Measurements from ENCODE around the gene SMC6.

Gene SMC6, protein sequence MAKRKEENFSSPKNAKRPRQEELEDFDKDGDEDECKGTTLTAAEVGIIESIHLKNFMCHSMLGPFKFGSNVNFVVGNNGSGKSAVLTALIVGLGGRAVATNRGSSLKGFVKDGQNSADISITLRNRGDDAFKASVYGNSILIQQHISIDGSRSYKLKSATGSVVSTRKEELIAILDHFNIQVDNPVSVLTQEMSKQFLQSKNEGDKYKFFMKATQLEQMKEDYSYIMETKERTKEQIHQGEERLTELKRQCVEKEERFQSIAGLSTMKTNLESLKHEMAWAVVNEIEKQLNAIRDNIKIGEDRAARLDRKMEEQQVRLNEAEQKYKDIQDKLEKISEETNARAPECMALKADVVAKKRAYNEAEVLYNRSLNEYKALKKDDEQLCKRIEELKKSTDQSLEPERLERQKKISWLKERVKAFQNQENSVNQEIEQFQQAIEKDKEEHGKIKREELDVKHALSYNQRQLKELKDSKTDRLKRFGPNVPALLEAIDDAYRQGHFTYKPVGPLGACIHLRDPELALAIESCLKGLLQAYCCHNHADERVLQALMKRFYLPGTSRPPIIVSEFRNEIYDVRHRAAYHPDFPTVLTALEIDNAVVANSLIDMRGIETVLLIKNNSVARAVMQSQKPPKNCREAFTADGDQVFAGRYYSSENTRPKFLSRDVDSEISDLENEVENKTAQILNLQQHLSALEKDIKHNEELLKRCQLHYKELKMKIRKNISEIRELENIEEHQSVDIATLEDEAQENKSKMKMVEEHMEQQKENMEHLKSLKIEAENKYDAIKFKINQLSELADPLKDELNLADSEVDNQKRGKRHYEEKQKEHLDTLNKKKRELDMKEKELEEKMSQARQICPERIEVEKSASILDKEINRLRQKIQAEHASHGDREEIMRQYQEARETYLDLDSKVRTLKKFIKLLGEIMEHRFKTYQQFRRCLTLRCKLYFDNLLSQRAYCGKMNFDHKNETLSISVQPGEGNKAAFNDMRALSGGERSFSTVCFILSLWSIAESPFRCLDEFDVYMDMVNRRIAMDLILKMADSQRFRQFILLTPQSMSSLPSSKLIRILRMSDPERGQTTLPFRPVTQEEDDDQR

DNA sequence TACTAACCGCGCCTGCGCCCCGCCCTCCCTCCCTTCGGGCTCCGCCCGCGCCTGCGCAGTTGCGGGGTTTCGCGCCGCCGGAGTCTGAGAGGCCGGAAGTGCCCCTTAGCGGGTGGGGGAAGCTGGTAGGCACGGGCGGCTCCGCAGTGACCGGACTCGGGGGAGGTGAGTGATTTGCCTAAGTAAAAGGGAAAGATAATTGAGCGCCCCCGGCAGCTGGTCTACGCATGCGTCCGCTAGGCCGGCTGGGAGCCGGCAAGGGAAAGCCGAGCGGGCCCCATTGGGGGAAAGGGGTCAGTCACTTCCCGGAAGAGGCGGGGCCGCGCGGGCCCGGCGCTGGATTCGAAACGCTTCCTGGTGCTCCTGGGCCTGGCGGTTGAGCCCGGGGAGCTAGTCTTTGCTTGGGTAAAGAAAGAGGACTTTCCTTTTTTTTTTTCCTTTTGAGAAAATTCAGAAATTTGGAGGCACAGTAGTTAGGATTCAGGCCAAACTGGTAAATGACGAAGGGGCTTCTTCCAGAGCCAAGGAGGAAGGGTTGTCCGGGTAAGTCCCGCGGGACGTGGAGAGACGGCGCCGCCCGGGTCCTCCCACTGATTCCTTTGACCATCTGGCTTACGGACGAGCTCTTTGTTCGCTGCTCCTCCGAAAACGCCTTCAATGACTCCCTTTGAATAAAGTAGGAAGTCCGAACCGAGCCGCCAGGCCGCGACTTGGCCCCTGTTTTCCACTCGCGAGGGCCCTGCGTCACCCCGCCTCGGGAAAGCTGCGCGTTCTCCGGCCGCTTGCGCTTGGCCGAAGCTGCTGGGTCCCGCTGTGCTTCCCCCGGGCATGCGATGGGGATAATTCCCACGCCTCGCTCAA is at the start of gene SMC6, which contains the start of gene GEN1:
Gene SMC6 (minus strand): TSS at position 8 of the 861 bp plus-strand sequence. CDS start 7,864 bp downstream, outside the sequence.
Gene GEN1 (plus strand): TSS at position 336 of the 861 bp plus-strand sequence. CDS start 5,806 bp downstream, outside the sequence.
- DNase-seq = peak; percentile 91
- CTCF ChIA-PET = interaction anchor here (1.7 kb wide), 1 partner anchor 34 kb away, joined by 7 read pairs; no protein-coding TSS in a partner anchor
- Mint-ChIP-seq H3K4me1 (peaks cover 61% of the 10 kb centered on the region), H3K27ac (peak within 1 kb of the TSS; percentile 97), H3K27me3 (no peaks in the 10 kb centered on the region), H3K4me3 (peak within 1 kb of the TSS; percentile 82), H3K36me3 (peaks cover 9% of the 10 kb centered on the region), H3K9me3 (no peaks in the 10 kb centered on the region)

DNA sequence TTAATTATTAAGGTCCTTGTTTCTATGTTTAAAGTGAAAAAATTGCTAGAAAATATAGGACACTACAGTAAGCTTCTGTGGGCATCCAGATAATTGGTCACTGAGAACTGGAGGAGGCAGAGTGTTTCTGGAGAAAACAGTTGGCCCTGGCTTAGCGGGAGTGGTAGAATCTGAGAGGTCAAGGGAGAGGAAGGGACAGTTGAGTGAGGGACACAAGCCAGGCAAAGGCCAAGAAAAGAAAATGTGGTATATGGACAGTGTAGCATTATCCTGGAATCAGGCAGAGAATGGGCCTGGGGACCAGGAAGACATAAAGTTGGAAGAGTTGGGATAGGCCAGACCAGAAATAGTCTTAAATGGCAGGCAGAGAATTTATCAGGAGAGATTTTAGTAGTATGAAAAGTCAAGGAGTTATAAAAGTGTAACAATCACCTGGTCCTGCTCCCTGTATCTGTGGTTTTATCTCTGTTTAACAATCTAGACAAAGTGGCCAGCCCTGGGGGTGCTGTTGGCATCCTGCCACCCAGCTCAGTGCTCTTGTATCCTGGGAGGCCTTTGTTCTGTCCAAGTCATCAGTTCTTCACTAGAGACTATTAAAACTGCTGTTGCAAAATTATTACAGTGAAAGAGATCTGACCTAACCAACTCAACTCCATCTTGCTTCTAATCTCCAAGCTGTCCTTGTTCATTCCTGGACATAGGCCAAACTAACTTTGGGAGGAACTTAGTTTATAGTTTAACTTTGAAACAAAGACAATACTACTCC is 47.3 kb upstream of the SMC6 start:
- CTCF ChIA-PET = no interaction called here
- no peak for DNase-seq
- Mint-ChIP-seq H3K27me3 (peaks cover 35% of the 10 kb centered on the region), H3K9me3 (no peaks in the 10 kb centered on the region), H3K4me3 (no peak overlapping the region), H3K36me3 (no peaks in the 10 kb centered on the region), H3K4me1 (peaks cover 3% of the 10 kb centered on the region), H3K27ac (no peak overlapping the region)

DNA sequence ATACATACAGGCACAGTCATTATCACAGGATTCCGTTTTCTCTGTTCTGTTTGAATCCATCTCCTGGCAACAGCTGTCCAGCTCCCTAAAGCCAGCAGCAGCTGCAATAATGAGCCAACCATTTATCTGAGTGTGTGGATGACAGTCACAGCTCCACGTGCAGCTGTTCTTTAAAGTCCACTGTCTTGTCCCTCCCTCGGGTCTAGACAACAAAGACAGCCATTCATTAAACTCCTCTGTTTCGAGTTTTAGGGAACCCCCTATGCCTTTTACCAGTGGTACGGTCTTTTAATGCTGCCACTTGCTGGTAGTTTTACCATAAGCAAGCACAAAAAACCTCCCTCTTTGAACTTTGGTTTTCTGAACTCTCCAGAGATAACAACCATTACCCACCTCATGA is 46.6 kb upstream of the SMC6 start:
- DNase-seq = no peak

DNA sequence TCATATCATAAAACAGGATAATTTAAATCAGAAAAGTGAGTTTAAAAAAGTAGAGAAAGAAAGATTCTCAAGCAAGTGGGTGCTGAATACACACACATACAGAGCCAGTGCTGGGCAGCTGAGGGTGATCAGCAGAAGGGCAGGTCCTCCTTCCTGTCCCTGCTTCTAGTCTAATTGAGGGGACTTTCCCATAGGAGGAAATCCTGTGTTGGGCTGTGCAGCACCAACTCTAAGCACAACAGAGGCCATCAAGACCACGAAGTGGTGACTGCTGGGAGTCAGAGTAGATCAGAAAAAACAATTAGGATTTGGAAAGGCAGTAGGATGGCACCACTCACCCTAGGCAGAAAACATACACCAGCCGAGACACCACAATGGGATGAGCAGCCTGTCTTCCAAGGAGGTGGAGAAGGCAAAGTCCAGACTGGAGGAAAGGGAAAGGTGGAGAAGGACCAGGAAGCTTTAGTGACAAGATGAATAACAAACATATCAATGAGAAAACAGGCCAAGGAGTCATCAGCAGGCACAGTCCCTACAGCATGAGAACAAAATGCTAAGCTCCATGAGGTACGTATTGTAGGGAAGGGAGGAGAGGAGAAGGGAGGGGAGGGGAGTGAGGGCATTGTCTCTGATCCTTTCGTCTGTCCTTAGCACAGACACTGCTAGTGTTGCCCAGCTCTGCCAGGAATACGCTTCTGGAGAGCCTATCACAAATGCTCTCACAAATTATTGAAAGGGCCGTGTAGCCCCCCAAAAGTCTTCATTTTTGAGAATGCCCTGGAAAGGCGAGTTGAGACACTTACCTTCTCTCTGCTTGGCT is 45.9 kb upstream of the SMC6 start:
- H3K9me3 Mint-ChIP-seq = no peaks in the 10 kb centered on the region
- no peak overlapping the region for H3K27ac Mint-ChIP-seq
- no peaks in the 10 kb centered on the region for H3K36me3 Mint-ChIP-seq
- H3K4me1 Mint-ChIP-seq = peaks cover 3% of the 10 kb centered on the region
- peaks cover 33% of the 10 kb centered on the region for H3K27me3 Mint-ChIP-seq
- CTCF ChIA-PET = no interaction called here
- DNase-seq = no peak
- H3K4me3 Mint-ChIP-seq = no peak overlapping the region

More for the DNA sequence above, 46.6 kb upstream of the SMC6 start:
- Mint-ChIP-seq H3K9me3 (no peaks in the 10 kb centered on the region), H3K27ac (no peak overlapping the region), H3K36me3 (no peaks in the 10 kb centered on the region), H3K4me1 (peaks cover 3% of the 10 kb centered on the region), H3K4me3 (no peak overlapping the region), H3K27me3 (peaks cover 35% of the 10 kb centered on the region)
- CTCF ChIA-PET = no interaction called here

DNA sequence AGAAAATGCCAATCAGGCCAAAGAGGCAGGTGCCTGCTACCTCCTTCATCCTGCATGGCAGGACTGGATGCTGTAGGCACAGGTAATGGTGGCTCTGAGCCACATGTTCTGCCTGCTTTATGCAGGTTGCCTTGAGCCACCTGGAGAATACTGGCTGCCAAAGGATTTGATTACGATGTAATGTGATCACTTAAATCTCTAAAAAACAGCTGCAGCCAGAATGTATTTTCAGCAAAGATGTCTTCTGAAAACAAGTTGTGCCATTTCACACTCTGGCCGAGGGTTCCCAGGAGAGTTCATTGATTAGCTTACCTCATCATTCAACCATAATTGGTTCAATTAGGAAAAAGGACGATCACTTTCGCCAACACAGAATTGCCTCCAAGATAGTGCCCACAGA is 44.7 kb upstream of the SMC6 start:
- DNase-seq = no peak
- no peaks in the 10 kb centered on the region for H3K36me3 Mint-ChIP-seq
- CTCF ChIA-PET = no interaction called here
- H3K4me1 Mint-ChIP-seq = peaks cover 3% of the 10 kb centered on the region
- peaks cover 39% of the 10 kb centered on the region for H3K27me3 Mint-ChIP-seq
- no peaks in the 10 kb centered on the region for H3K9me3 Mint-ChIP-seq
- H3K4me3 Mint-ChIP-seq = no peak overlapping the region
- no peak overlapping the region for H3K27ac Mint-ChIP-seq

DNA sequence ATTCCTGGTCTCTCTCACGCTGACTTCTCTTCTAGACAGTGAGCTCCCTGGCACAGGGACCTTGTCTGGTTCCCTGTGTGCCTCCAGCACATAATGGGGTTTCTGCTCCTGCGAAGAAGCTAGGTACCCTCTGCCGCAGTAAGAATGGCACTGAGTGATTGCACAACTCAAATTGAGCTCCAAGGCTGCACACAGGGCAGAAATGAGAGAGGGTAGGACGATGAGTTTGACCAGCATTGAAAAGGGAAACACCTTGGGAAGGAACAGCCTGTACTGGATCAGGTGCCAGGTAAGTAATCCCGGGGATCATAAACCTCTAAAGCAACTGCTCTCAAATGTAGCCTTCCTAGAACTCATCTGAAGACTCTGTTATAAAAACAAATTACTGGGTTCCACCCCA is 41.7 kb upstream of the SMC6 start:
- Mint-ChIP-seq H3K27ac (no peak overlapping the region), H3K36me3 (no peaks in the 10 kb centered on the region)
- CTCF ChIA-PET = no interaction called here

DNA sequence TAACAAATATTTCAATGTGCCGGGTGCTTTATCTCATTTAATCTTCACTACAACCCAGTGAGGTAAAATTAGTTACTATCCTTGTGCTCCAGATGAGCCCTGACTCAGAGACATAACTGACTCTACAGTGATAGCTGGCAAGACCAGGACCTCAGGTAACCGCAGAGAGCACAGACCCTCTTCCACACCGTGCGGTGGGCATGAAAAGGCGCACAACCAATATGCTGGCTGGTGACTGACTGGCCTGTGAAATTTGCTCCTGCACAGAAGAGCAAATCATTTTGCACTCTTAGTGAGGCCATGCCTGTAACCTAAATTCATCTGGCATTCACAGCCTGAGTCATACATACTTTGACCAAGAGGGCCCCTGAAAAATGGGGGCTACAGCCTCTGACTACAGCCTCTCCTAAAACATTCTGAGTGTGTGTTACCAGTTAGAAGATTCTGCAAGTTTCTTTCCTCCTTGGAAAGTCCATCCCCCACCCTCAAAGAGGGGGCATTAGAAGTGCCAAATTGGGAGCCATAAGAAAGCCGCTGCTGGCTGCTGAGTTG is 40.3 kb upstream of the SMC6 start:
- H3K27ac Mint-ChIP-seq = no peak overlapping the region
- H3K9me3 Mint-ChIP-seq = no peaks in the 10 kb centered on the region
- no peaks in the 10 kb centered on the region for H3K36me3 Mint-ChIP-seq
- CTCF ChIA-PET = no interaction called here
- peaks cover 49% of the 10 kb centered on the region for H3K27me3 Mint-ChIP-seq
- no peak overlapping the region for H3K4me3 Mint-ChIP-seq
- H3K4me1 Mint-ChIP-seq = peaks cover 9% of the 10 kb centered on the region
- DNase-seq = no peak

More for the DNA sequence above, 41.7 kb upstream of the SMC6 start:
- no peak overlapping the region for H3K4me3 Mint-ChIP-seq
- H3K9me3 Mint-ChIP-seq = no peaks in the 10 kb centered on the region
- DNase-seq = no peak
- peaks cover 54% of the 10 kb centered on the region for H3K27me3 Mint-ChIP-seq
- peaks cover 13% of the 10 kb centered on the region for H3K4me1 Mint-ChIP-seq

DNA sequence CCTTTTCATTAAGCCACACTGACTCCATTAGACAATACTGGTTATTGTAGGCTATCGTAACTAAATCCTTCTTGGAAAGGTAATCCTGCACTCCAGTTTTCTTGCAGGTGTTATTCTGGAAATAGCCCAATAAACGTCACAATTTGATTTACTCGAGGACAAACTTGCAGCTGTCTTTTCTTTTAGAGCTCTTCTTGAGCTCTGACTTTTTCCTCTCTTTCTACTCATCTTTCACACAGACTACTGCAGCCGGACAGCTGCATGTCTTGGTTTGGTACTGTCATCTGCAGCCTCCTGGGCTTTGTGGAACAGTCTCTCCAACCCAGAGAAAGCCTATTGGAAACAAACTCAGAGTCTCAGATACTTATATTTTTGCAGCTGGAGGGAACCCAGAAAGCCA is 39.7 kb upstream of the SMC6 start:
- Mint-ChIP-seq H3K9me3 (no peaks in the 10 kb centered on the region), H3K27me3 (peaks cover 46% of the 10 kb centered on the region), H3K4me1 (peaks cover 9% of the 10 kb centered on the region), H3K4me3 (no peak overlapping the region), H3K27ac (no peak overlapping the region), H3K36me3 (no peaks in the 10 kb centered on the region)
- DNase-seq = no peak
- CTCF ChIA-PET = interaction anchor here (0.6 kb wide), 1 partner anchor 19 kb away, joined by 3 read pairs; no protein-coding TSS in a partner anchor

DNA sequence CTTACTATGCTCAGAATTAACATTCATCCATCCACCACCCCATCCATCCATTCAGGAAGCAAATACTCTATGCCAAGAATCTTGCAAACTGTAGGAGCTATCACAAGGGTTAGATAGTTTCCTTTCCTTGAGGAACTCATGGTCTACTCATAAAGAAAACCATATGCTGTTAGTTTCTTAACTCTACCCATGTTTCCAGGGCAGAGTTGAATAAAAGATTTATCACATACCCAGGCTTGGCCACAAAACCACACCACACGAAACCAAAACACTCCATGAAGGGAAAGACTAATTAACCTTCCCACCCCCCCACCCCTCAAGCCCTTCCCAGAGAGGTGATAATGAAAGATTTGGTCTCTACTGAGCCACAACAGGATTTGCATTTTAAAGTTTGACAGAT is 38.9 kb upstream of the SMC6 start:
- peaks cover 9% of the 10 kb centered on the region for H3K4me1 Mint-ChIP-seq

DNA sequence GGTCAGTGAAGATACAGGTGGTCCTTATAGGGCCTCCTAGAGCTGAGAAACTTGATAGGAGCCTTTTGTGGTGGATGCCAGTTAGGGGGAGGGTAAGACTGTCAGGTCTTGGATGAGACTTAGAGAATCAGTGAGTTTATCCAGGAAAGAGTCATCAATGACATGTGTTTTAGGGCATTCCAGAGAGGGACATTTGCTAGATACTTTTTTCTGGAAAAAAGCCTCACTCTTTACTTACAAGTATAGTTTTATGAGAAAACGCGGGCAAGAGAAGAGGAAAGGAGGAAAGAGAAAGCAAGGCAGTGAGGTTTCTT is 38.2 kb upstream of the SMC6 start:
- no peak for DNase-seq
- no peak overlapping the region for H3K27ac Mint-ChIP-seq
- H3K27me3 Mint-ChIP-seq = peaks cover 46% of the 10 kb centered on the region
- no peaks in the 10 kb centered on the region for H3K36me3 Mint-ChIP-seq
- H3K9me3 Mint-ChIP-seq = no peaks in the 10 kb centered on the region
- CTCF ChIA-PET = no interaction called here
- peaks cover 9% of the 10 kb centered on the region for H3K4me1 Mint-ChIP-seq
- no peak overlapping the region for H3K4me3 Mint-ChIP-seq

More for the DNA sequence above, 38.9 kb upstream of the SMC6 start:
- Mint-ChIP-seq H3K27me3 (peaks cover 46% of the 10 kb centered on the region), H3K27ac (no peak overlapping the region), H3K36me3 (no peaks in the 10 kb centered on the region), H3K9me3 (no peaks in the 10 kb centered on the region), H3K4me3 (no peak overlapping the region)
- CTCF ChIA-PET = interaction anchor here (0.8 kb wide), 1 partner anchor 22 kb away, joined by 3 read pairs; no protein-coding TSS in a partner anchor
- DNase-seq = no peak

DNA sequence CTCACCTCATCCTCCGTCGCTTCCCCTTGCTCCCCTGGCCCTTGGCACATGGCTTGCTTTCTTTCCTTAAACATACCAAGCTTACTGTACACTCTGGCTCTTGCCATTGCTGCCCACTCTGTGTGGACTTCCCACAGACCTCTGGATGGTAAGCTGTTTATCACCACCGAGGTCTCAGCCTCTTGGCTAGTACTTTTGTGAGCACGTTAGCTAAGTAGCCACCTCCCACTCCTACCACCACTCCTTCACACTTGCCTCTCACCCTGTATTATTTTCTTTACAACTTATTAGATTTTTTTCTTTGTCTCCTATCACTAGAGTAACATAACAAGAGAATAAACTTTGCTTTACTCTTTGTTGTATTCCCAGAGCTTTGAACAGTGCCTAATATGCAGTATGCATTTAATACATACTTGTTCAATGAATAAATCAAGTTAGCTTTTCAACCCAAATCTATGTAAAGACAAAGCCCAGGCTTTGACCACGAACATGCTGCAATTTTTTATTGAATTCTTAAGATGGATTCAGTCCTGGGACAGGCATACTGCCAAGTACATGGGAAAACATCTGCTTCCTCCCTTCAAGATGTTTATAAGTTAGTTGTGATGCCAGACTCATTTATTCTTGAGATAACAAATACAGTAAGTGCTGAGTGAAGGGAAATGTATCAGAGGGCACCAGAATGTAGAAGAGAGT is 37.7 kb upstream of the SMC6 start:
- Mint-ChIP-seq H3K4me1 (peaks cover 9% of the 10 kb centered on the region), H3K36me3 (no peaks in the 10 kb centered on the region), H3K4me3 (no peak overlapping the region), H3K27me3 (peaks cover 44% of the 10 kb centered on the region), H3K9me3 (no peaks in the 10 kb centered on the region), H3K27ac (no peak overlapping the region)
- DNase-seq = no peak
- CTCF ChIA-PET = no interaction called here

DNA sequence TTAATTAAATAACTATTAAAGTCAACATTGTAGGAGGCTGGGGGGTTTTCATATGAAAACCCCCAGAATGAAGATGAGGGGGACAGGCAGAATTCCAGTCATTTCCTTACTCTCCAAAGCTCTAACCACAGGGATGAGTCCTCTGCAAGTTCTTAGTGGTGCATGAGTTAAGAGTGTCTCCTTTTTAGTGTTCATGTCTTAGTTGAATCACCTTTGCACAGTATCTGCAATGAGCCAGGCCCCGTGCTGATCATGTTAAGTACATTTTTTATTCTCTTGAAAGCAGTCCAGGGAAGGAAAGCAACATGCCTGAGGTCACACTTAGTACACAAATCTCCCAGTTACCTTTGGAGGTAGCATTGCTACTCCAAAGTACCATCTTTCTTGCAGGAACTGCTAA is 36.9 kb upstream of the SMC6 start:
- Mint-ChIP-seq H3K36me3 (no peaks in the 10 kb centered on the region), H3K4me3 (no peak overlapping the region), H3K27ac (no peak overlapping the region), H3K9me3 (no peaks in the 10 kb centered on the region), H3K4me1 (peaks cover 9% of the 10 kb centered on the region), H3K27me3 (peaks cover 39% of the 10 kb centered on the region)
- DNase-seq = no peak
- CTCF ChIA-PET = no interaction called here

Measured in activated naive CD4-positive, alpha-beta T cell treated with anti-CD3 and anti-CD28 coated beads, Interleukin-2, amount 10 ng/mL, durations not matched to agents 7 days and 5 days (primary cell).